Activated CD8-positive, alpha-beta T cell treated with anti-CD3 and anti-CD28 coated beads for 36 hours (primary cell): ENCODE results near the gene NTN5. TPM values are rescaled to one million over a fixed set of nuclear protein-coding genes. Genes with fewer than 3 reads are reported as not detected.

Source experiments
- ATAC-seq: fragments of 200-7000 bp; cut with Tn5 transposase; one replicate; pipeline ENCODE4 v1.10.0; 2021; ENCODE audit warnings: mild to moderate bottlenecking, moderate library complexity
- CTCF ChIA-PET: fragments of 350-600 bp; sonication (Branson Sonifier 250); formaldehyde crosslinking; loops from one replicate; lab custom pipeline; 2021; ENCODE audit warnings: antibody characterized with exemption; lab: Charles Lee
- POLR2A ChIA-PET: fragments of 350-600 bp; sonication (Branson Sonifier 250); formaldehyde crosslinking; loops from one replicate; lab custom pipeline; 2021; ENCODE audit warnings: antibody characterized with exemption; lab: Charles Lee
- DNase-seq: peaks from one replicate; pipeline ENCODE4 v3.0.0-alpha.2; 2020
- H3K27ac Mint-ChIP-seq: one replicate; pipeline ENCODE4 v1.8.0; 2021; ENCODE audit warnings: mild to moderate bottlenecking, mixed read lengths
- H3K27me3 Mint-ChIP-seq: one replicate; pipeline ENCODE4 v1.8.0; 2021; ENCODE audit warnings: mixed read lengths
- H3K36me3 Mint-ChIP-seq: one replicate; pipeline ENCODE4 v1.8.0; 2021; ENCODE audit warnings: low read depth, mixed read lengths
- H3K4me1 Mint-ChIP-seq: one replicate; pipeline ENCODE4 v1.8.0; 2021; ENCODE audit warnings: low read depth, mixed read lengths
- H3K4me3 Mint-ChIP-seq: one replicate; pipeline ENCODE4 v1.8.0; 2021; ENCODE audit warnings: mild to moderate bottlenecking, moderate library complexity, mixed read lengths
- H3K9me3 Mint-ChIP-seq: one replicate; pipeline ENCODE4 v1.8.0; 2021; ENCODE audit warnings: mixed read lengths
- CTCF ChIP-seq: fragments of 200-600 bp; IDR thresholded peaks from one replicate; pipeline ENCODE4 v1.8.0; 2022; ENCODE audit warnings: antibody characterized with exemption, mild to moderate bottlenecking
- intact Hi-C: fragments of 100-400 bp; cut with micrococcal nuclease; formaldehyde crosslinking; loops from one replicate; pipeline ENCODE4 v1.10.0; 2022
- total RNA-seq, 2 experiments: library from RNA; stranded (reverse); gene quantifications; one replicate each; pipeline ENCODE4 v1.2.3, GENCODE V29; 2021

Gene NTN5
- total RNA-seq, 2 experiments from 2014 or later = 0.16 to 0.83 TPM

GRCh38 chr19:48674921-48675824, 2.4 kb upstream of the NTN5 start:
- Mint-ChIP-seq H3K4me1 (peaks cover 3% of the 10 kb centered on the region), H3K36me3 (no peaks in the 10 kb centered on the region), H3K4me3 (no peak overlapping the region), H3K9me3 (no peaks in the 10 kb centered on the region), H3K27me3 (no peaks in the 10 kb centered on the region), H3K27ac (no peak overlapping the region)
- peak; percentile 75 for TF ChIP-seq CTCF
- DNase-seq (peak; percentile 85), ATAC-seq (peak; percentile 99)
- ChIA-PET CTCF (interaction anchor here (0.6 to 3.1 kb wide), 29 partner anchors 8 to 297 kb away, joined by 3 to 18 read pairs (median 4); partner anchors contain the start of genes CA11 and RASIP1), POLR2A (interaction anchor here (0.6 to 0.9 kb wide), 2 partner anchors 52 to 142 kb away, joined by 3 to 4 read pairs; no protein-coding TSS in a partner anchor)
- intact Hi-C loops = no loop called here

GRCh38 chr19:48674216-48674809, 1.5 kb upstream of the NTN5 start:
- ATAC-seq (no peak), DNase-seq (no peak)
- POLR2A ChIA-PET = interaction anchor here (0.9 to 1.4 kb wide), 2 partner anchors 21 to 51 kb away, joined by 3 read pairs; partner anchors contain the start of gene FUT2
- H3K9me3 Mint-ChIP-seq = peaks cover 4% of the 10 kb centered on the region
- peaks cover 3% of the 10 kb centered on the region for H3K4me1 Mint-ChIP-seq
- H3K36me3 Mint-ChIP-seq = peaks cover 2% of the 10 kb centered on the region
- no peak overlapping the region for H3K27ac Mint-ChIP-seq
- TF ChIP-seq CTCF = no peak
- CTCF ChIA-PET = interaction anchor here (0.6 to 3.1 kb wide), 17 partner anchors 8 to 298 kb away, joined by 3 to 18 read pairs (median 5); partner anchors contain the start of genes CA11 and RASIP1
- no peaks in the 10 kb centered on the region for H3K27me3 Mint-ChIP-seq
- intact Hi-C loops = no loop called here
- no peak overlapping the region for H3K4me3 Mint-ChIP-seq

GRCh38 chr19:48673436-48674100, 751 bp upstream of the NTN5 start:
- Mint-ChIP-seq H3K27ac (no peak overlapping the region), H3K4me1 (peaks cover 3% of the 10 kb centered on the region), H3K4me3 (no peak overlapping the region), H3K36me3 (peaks cover 2% of the 10 kb centered on the region), H3K27me3 (no peaks in the 10 kb centered on the region), H3K9me3 (peaks cover 4% of the 10 kb centered on the region)
- ATAC-seq (no peak), DNase-seq (no peak)
- POLR2A ChIA-PET = interaction anchor here (1.4 kb wide), 1 partner anchor 22 kb away, joined by 3 read pairs; the partner anchor contains the start of gene FUT2
- no peak for TF ChIP-seq CTCF
- CTCF ChIA-PET = interaction anchor here (1.3 to 3.1 kb wide), 4 partner anchors 27 to 71 kb away, joined by 5 to 18 read pairs (median 16); partner anchors contain the start of genes CA11 and RASIP1
- intact Hi-C loops = no loop called here

GRCh38 chr19:48671446-48671995, 1.3 kb downstream of the NTN5 start:
- no peak overlapping the region for H3K27ac Mint-ChIP-seq
- no peak for ATAC-seq
- no peak for TF ChIP-seq CTCF
- peaks cover 2% of the 10 kb centered on the region for H3K36me3 Mint-ChIP-seq
- CTCF ChIA-PET = no interaction called here
- H3K4me1 Mint-ChIP-seq = peaks cover 3% of the 10 kb centered on the region
- no peak for DNase-seq
- no peaks in the 10 kb centered on the region for H3K27me3 Mint-ChIP-seq
- peaks cover 4% of the 10 kb centered on the region for H3K9me3 Mint-ChIP-seq
- POLR2A ChIA-PET = no interaction called here
- intact Hi-C loops = no loop called here
- H3K4me3 Mint-ChIP-seq = no peak overlapping the region
